Dedifferentiated amniotic fluid mesenchymal stem cell (primary cell): ENCODE measurements around the gene SRBD1.

Experiments used
- DNase-seq: peaks from one replicate; pipeline ENCODE4 v3.0.0-alpha.2; 2016; ENCODE audit errors: extremely low spot score

The SRBD1 gene

DNA sequence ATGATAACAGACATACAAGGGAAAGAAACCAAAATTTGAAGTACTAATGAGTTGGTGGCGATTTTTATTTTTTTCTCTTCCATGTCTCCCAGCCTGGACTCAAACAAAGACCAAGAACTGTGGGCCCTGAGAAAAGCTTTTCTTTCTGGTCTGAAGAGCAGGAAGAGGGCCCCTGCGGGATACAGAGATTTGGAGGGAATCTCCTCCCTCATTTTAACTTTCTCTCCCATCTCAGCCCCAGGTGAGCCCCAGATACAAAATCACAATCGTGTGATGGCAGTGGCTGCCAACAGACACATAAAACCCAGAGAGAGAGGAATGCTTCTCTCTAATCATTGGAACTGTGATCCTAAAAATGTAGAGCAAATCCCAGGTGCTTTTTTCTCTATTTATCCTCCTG is 20.9 kb upstream of the SRBD1 start:
- DNase-seq: no peak

DNA sequence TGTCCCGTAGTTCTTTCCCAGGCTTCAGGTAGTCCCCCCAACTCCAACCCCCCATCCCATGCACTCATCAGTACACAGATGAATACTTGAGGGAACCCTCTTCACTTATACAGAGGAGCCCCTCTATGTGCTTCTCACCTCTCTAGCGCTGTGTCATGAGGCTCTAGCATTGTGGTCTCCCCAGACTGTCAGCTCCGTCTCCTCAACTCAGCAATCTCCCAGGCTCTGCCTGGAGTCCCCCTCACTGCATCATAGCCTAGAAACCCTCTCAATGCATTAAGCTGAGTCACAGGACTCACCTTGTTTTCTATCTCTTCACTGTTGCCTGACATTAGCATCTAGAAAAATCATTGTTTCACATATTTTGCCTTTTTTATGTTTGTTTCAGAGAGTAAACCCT is 20.3 kb upstream of the SRBD1 start:
- no peak for DNase-seq

- no peak for DNase-seq
Observed at GRCh38 chr2:45629971-45630370, 18.9 kb upstream of the SRBD1 start.

GRCh38 chr2:45627911-45628310 is 16.8 kb upstream of the SRBD1 start:
- no peak for DNase-seq

DNA sequence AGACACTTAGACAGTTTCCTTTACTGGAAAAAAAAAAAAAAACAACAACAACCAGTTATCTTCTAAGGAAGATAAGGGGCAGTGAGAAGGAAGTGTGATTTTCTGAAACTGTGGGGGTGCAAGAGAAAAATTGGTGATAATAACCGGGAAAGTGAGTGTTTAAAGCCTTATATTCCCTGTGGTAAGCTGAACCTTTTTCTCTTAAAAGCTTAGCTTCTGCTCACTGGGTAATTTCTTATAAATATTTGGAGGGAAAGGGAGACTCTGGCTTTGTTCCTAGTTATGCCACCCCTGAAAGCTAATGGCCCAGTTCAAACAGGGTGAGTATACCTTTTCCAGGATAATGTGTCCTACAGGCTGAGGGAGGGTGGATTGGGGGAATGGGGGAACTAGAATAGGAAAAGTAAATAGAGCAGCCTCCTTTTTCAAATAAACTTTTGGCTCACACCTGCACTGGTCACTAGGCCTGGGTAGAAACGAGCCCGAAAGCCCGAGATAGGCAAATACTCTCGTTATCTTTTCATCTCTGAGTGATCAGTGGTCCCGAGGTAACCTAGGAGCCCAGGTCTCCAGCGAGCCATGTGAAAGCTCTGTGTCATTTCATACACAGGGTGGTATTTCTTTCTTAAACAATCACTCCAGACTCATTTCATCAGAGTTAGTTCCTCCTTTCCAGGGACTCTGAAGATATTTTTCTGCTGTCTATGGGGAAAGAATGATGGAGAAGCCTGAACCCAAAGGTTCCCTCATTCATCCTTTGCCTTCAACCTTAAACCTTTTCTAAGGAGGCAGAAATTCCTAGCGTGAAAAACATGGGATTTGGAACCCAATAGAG is 15.5 kb upstream of the SRBD1 start:
- no peak for DNase-seq

- no peak for DNase-seq
Observed at GRCh38 chr2:45625824-45626223, 14.8 kb upstream of the SRBD1 start.

DNA sequence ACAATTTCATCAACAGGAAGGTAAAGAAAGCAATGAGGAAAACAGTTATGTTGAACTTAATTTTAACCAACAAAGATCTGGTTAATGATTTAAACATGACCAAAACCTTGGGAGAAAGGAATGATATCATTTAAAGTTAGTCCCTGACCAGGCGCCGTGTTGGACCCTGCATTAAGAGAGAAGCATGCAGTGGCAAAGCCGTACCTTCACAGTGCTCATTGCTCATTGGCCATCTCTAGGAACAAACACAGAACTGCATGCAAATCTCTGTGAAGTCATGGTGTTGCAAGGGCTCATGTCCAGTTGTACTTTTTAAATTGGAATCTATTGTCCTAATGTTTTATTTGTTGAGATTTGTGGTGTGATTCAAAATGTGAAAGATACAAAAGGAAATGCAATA is 12.0 kb upstream of the SRBD1 start:
- no peak for DNase-seq

GRCh38 chr2:45622336-45623075 is 11.4 kb upstream of the SRBD1 start:
- DNase-seq: no peak

DNA sequence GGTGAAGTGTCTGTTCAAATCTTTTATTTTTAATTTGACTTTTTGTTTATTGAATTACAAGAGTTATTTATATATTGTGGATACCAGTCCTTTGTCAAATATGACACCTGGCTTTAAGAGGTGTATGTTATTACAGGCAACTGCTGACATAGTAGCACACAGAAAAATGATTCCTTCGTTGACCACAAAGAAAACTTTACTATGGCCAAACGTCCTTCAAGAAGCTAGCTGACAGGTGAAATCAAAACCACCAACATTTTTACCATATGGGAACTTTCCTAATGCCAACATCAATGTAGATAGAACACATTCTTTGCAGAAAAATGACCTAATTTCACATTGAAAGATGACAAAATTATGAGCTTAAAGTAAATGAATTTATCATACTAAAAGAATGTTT is 6.4 kb upstream of the SRBD1 start:
- DNase-seq: no peak

GRCh38 chr2:45616658-45617411 is 5.8 kb upstream of the SRBD1 start:
- DNase-seq: peak; percentile 84

DNA sequence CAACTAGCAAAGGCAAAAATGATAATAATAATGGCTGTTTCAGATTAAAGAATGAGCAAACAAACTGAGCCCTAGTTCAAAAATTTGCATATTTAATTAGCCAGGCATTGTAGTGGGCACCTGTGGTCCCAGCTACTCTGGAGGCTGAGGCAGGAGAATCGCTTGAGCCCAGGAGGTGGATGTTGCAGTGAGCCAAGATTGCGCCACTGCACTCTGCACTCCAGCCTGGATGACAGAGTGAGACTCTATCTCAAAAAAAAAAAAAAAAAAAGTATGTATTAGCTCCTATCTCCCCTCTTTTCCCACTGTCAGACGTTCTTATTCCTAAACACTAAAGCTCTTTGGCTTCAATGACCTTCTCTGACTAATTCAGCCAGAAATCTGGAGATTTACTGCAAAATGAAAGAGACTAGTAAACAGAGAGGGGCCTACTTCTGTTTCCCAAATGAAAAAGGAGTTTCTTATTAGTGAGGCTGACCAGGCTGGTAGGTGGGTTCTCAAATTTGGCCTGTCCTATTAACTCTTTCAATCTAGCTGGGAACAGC is 3.9 kb upstream of the SRBD1 start:
- no peak for DNase-seq

GRCh38 chr2:45614330-45614729 is 3.3 kb upstream of the SRBD1 start:
- no peak for DNase-seq

- peak; percentile 44 for DNase-seq
Observed at GRCh38 chr2:45612731-45613130, 1.7 kb upstream of the SRBD1 start.

DNA sequence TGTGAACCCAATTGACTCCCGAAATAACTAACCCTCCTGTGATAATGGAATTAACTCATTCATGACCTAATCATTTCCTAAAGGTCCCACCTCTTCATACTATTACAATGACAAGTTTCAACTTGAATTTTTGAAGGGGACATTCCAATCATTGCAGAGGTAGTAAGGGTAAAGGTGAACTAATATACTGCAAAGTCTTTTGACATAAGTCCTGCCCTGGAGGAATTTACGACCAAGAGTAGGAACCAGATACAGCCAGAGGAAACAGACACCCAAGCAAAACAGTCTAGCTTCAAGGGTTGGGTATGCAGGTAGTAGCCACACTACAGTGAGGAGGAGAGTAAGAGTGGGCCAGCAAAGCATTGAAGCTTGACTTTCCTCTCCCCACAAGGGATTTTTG is 1.2 kb upstream of the SRBD1 start:
- no peak for DNase-seq

- peak; percentile 77 for DNase-seq
Observed at GRCh38 chr2:45610281-45611019, 617 bp downstream of the SRBD1 start.

GRCh38 chr2:45607701-45608100 is 3.4 kb downstream of the SRBD1 start:
- DNase-seq: no peak

- DNase-seq: no peak
Observed at GRCh38 chr2:45606796-45607195, 4.3 kb downstream of the SRBD1 start.

- no peak for DNase-seq
Observed at GRCh38 chr2:45605116-45605515, 6.0 kb downstream of the SRBD1 start.

DNA sequence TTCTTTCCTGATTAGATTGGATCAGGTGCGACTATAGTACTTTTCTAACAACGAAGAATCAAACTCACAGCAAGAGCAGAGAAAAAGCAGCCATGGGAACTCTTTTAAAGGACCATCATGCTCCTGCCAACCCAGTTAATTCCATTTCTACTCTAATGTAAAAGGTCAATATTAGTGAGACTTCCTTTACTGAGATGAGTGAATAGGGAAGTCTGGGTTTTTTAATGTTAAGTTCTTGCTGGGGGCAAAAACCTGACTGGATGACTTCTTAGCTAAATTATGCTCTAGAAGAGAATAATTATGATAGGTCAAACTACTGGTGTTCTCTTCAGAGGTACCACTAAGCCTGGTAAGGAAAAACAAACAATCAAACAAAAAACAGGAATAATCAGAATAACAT is 8.4 kb downstream of the SRBD1 start:
- DNase-seq: no peak

GRCh38 chr2:45598545-45598944 is 12.5 kb downstream of the SRBD1 start:
- no peak for DNase-seq

DNA sequence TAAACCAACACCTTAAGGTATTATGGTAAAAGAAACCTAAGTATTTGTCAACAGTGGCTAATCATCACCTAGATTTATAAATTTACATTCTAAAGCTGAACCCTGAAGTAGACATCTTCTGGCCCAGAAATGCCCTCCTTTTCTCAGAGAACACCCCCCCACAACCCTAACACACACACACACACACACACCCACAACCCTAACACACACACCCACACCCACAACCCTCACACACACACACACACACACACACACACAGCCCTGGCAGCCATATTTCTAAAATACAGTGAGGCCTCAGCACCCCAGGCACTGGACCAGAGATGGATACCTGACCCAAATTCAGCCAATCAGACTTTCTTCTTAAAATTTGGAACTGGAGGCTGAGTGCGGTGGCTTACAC is 14.3 kb downstream of the SRBD1 start:
- DNase-seq: no peak
